Measurements from ENCODE around the gene EEFSEC.

GRCh38 chr3:128195802-128196201 lies 42.5 kb downstream of the EEFSEC start:
- no peak for TF ChIP-seq TAF1 (IDR thresholded peaks at IDR 0.05; ENCODE audit: borderline replicate concordance, low read depth, low read length)
- no peak for TF ChIP-seq POLR2A (IDR thresholded peaks at IDR 0.05; ENCODE audit: low read depth, low read length)

Measured in GM12892 (cell line).